Measurements from ENCODE around the gene FKBP15.

- TF ChIP-seq POU6F1 (CRISPR knock-in tag; IDR thresholded peaks at IDR 0.05; ENCODE audit: borderline replicate concordance, low read depth): no peak
- TF ChIP-seq, protein P1, sequence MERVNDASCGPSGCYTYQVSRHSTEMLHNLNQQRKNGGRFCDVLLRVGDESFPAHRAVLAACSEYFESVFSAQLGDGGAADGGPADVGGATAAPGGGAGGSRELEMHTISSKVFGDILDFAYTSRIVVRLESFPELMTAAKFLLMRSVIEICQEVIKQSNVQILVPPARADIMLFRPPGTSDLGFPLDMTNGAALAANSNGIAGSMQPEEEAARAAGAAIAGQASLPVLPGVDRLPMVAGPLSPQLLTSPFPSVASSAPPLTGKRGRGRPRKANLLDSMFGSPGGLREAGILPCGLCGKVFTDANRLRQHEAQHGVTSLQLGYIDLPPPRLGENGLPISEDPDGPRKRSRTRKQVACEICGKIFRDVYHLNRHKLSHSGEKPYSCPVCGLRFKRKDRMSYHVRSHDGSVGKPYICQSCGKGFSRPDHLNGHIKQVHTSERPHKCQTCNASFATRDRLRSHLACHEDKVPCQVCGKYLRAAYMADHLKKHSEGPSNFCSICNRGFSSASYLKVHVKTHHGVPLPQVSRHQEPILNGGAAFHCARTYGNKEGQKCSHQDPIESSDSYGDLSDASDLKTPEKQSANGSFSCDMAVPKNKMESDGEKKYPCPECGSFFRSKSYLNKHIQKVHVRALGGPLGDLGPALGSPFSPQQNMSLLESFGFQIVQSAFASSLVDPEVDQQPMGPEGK (CRISPR knock-in tag; IDR thresholded peaks at IDR 0.05; ENCODE audit: borderline replicate concordance): no peak
- TF ChIP-seq CREB5 (CRISPR knock-in tag; IDR thresholded peaks at IDR 0.05; ENCODE audit: low read depth): no peak
- no peak for TF ChIP-seq ESRRG (CRISPR knock-in tag; IDR thresholded peaks at IDR 0.05)
- no peak for TF ChIP-seq ISL1 (CRISPR knock-in tag; IDR thresholded peaks at IDR 0.05)
- no peak for TF ChIP-seq CSRNP3 (CRISPR knock-in tag; IDR thresholded peaks at IDR 0.05)
- TF ChIP-seq SNAI2 (CRISPR knock-in tag; IDR thresholded peaks at IDR 0.05): no peak
- no peak for TF ChIP-seq GLIS3 (CRISPR knock-in tag; IDR thresholded peaks at IDR 0.05)
- no peak for TF ChIP-seq ARNTL (CRISPR knock-in tag; IDR thresholded peaks at IDR 0.05; ENCODE audit: borderline replicate concordance, low read depth)
Measured at GRCh38 chr9:113178087-113178486, 43.0 kb downstream of the FKBP15 start.

All from SK-N-SH treated with all-trans-retinoic acid at 6 μM for 48 hours (cell line).